IgD-negative memory B cell (primary cell): ENCODE results near the gene SLC5A9. TPM values are rescaled to one million over a fixed set of nuclear protein-coding genes. Genes with fewer than 3 reads are reported as not detected.
"Not testable (repeated sequence)": the region's sequence is repeated elsewhere in the genome, so short reads cannot be mapped to it uniquely, and the experiment has no call there.

ENCODE experiments used
- H3K27ac Mint-ChIP-seq, 3 donors: one replicate each; pipeline ENCODE4 v1.8.0; 2020 to 2022; ENCODE audit warnings: mild to moderate bottlenecking in 3 of 3, mixed read lengths in 3 of 3, moderate library complexity in 1 of 3
- H3K27me3 Mint-ChIP-seq: one replicate; pipeline ENCODE4 v1.8.0; 2021; ENCODE audit warnings: mixed read lengths
- H3K36me3 Mint-ChIP-seq: one replicate; pipeline ENCODE4 v1.8.0; 2020; ENCODE audit warnings: mild to moderate bottlenecking, mixed read lengths
- H3K4me1 Mint-ChIP-seq, 3 donors: one replicate each; pipeline ENCODE4 v1.8.0; 2020 to 2022; ENCODE audit warnings: mixed read lengths in 3 of 3, mild to moderate bottlenecking in 1 of 3
- H3K4me3 Mint-ChIP-seq, 4 donors: one replicate each; pipeline ENCODE4 v1.8.0; 2020 to 2022; ENCODE audit warnings: mild to moderate bottlenecking in 4 of 4, mixed read lengths in 4 of 4, moderate library complexity in 3 of 4
- H3K9me3 Mint-ChIP-seq, 3 donors: one replicate each; pipeline ENCODE4 v1.8.0; 2020 to 2021; ENCODE audit warnings: mixed read lengths in 3 of 3, mild to moderate bottlenecking in 1 of 3
- polyA plus RNA-seq: library from polyadenylated mRNA; unstranded; fragments of 300-500 nt; fragmentation: Illumina TruSeq; gene quantifications from one replicate; pipeline ENCODE4 v1.2.3, GENCODE V29; 2021

The SLC5A9 gene
- polyA plus RNA-seq, 1 donor from 2014 or later: not detected

DNA sequence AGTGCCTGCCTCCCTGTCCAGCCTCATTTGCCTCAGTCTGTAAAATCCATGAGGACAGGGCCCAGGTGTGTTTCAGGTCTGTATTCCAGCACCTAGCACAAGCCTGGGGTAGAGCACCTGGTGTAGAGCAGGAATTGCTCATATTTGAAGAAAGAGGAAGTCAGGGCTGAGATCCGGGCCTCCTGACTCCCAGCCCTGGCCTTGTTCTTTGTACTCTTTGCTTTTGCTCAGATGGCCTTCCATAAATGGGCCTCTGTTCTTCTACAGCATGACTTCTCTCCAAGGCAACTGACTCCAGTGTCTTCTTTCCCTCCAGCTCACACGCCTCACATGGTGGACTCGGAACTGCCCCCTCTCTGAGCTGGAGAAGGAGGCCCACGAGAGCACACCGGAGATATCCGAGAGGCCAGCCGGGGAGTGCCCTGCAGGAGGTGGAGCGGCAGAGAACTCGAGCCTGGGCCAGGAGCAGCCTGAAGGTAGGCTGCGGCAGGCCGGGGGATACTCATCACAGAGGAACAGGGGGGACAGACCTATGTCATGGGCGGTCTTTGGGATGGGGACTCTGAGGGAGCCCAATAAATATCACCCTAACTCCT, 19.7 kb downstream of the SLC5A9 start:
- Mint-ChIP-seq H3K4me1 (peaks cover 14 to 33% (median 30%) of the 10 kb centered on the region in 3 donors), H3K4me3 (peak overlapping the region in 1 of 4 donors; percentile 60), H3K9me3 (peaks cover 0 to 2% (median 0%) of the 10 kb centered on the region in 3 donors), H3K27ac (peak overlapping the region in 1 of 3 donors; percentile 33), H3K36me3 (no peaks in the 10 kb centered on the region), H3K27me3 (no peaks in the 10 kb centered on the region)

GRCh38 chr1:48245106-48245505, 22.6 kb downstream of the SLC5A9 start:
- H3K4me1 Mint-ChIP-seq: peaks cover 14 to 33% (median 33%) of the 10 kb centered on the region in 3 donors

DNA sequence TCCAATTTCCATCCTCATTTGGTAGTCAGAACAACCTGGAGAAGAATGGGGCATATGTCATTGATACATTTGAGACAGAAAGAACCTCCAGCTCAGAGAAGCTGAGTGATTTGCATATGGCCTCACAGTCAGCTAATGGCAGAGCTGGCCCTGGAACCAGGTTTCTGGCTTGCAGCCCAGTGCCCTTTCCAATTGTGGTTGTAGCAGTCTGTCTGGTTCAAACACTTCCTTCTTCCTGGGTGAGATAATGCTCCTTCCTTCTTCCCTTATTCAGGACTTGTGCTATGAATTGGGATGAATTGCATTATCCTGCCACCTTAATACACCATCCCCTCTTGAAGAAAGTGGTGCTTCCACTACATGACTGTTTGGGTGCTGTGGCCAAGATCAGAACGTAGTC, 24.2 kb downstream of the SLC5A9 start:
- Mint-ChIP-seq H3K4me1 (peaks cover 17 to 33% (median 22%) of the 10 kb centered on the region in 3 donors), H3K27ac (peak overlapping the region in 1 of 3 donors; percentile 24), H3K9me3 (peaks cover 2 to 4% (median 2%) of the 10 kb centered on the region in 3 donors)

More at GRCh38 chr1:48245106-48245505, 22.6 kb downstream of the SLC5A9 start:
- peak overlapping the region in 1 of 3 donors; percentile 83 for H3K27ac Mint-ChIP-seq
- H3K27me3 Mint-ChIP-seq: peaks cover 6% of the 10 kb centered on the region
- H3K4me3 Mint-ChIP-seq: peak overlapping the region in 3 of 4 donors; percentile 23 to 92 (median 83)
- H3K36me3 Mint-ChIP-seq: no peaks in the 10 kb centered on the region
- peaks cover 2 to 4% (median 2%) of the 10 kb centered on the region in 3 donors for H3K9me3 Mint-ChIP-seq

GRCh38 chr1:48248356-48248755, 25.8 kb downstream of the SLC5A9 start:
- peaks cover 6% of the 10 kb centered on the region for H3K27me3 Mint-ChIP-seq
- H3K4me1 Mint-ChIP-seq: peaks cover 13 to 29% (median 16%) of the 10 kb centered on the region in 3 donors
- H3K4me3 Mint-ChIP-seq: no peak overlapping the region
- no peaks in the 10 kb centered on the region for H3K36me3 Mint-ChIP-seq
- no peak overlapping the region for H3K27ac Mint-ChIP-seq
- peaks cover 2 to 4% (median 2%) of the 10 kb centered on the region in 3 donors for H3K9me3 Mint-ChIP-seq

More for the DNA sequence above, 24.2 kb downstream of the SLC5A9 start:
- Mint-ChIP-seq H3K4me3 (peak overlapping the region in 1 of 4 donors; percentile 31), H3K27me3 (peaks cover 6% of the 10 kb centered on the region), H3K36me3 (no peaks in the 10 kb centered on the region)

DNA sequence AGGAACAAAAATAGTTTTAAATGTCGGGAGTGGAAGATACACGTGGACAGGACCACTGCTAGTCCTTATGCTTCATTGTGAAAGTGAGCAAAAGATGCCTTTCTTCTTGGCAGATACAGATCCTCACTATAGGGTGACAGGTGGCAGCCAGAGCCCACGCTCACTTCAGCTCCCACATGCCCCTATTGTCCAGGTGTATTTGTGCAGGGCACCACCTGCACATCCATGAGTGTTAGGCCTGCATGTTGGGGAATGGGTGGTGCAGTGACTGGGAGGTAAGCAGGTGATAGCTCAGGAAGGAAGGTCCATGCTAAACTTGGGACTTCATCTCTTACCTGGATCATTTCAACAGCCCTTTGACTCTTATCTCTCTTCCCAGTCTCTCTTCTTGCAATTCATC, 27.4 kb downstream of the SLC5A9 start:
- H3K4me3 Mint-ChIP-seq: no peak overlapping the region
- H3K27me3 Mint-ChIP-seq: peaks cover 6% of the 10 kb centered on the region
- H3K4me1 Mint-ChIP-seq: peaks cover 13 to 24% (median 14%) of the 10 kb centered on the region in 3 donors
- no peaks in the 10 kb centered on the region for H3K36me3 Mint-ChIP-seq
- H3K27ac Mint-ChIP-seq: no peak overlapping the region
- H3K9me3 Mint-ChIP-seq: peaks cover 2 to 4% (median 2%) of the 10 kb centered on the region in 3 donors

- H3K4me1 Mint-ChIP-seq: peaks cover 7 to 18% (median 8%) of the 10 kb centered on the region in 3 donors
- no peak overlapping the region for H3K27ac Mint-ChIP-seq
- no peak overlapping the region for H3K4me3 Mint-ChIP-seq
- no peaks in the 10 kb centered on the region for H3K36me3 Mint-ChIP-seq
- H3K27me3 Mint-ChIP-seq: peaks cover 6% of the 10 kb centered on the region
- H3K9me3 Mint-ChIP-seq: peaks cover 2 to 4% (median 2%) of the 10 kb centered on the region in 3 donors
These were observed 28.1 kb downstream of the SLC5A9 start for GRCh38 chr1:48250572-48250971.

DNA sequence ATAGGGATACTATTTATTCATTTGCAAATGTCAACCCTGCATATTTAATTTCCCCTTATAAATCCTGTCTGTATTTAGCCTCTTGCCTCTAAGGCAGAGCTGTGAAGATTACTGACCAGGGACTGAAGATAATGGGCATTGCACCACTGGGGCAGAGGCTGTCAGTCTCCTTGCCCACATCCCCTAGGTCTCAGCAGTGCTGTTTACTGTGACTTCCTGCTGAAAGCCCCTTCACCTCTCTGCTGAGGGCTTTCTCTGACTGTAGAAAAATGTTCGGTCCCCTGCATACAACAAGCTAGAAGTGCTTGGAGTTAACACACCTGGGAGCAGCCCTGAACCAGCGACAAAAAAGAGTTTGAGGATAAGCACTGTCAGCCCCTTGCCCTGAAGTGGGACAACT, 28.8 kb downstream of the SLC5A9 start:
- H3K4me3 Mint-ChIP-seq: no peak overlapping the region
- no peaks in the 10 kb centered on the region for H3K36me3 Mint-ChIP-seq
- H3K27me3 Mint-ChIP-seq: peaks cover 6% of the 10 kb centered on the region
- H3K9me3 Mint-ChIP-seq: peaks cover 2 to 4% (median 2%) of the 10 kb centered on the region in 3 donors
- H3K27ac Mint-ChIP-seq: no peak overlapping the region
- peaks cover 7 to 14% (median 8%) of the 10 kb centered on the region in 3 donors for H3K4me1 Mint-ChIP-seq

GRCh38 chr1:48251821-48252220, 29.3 kb downstream of the SLC5A9 start:
- no peaks in the 10 kb centered on the region for H3K36me3 Mint-ChIP-seq
- no peak overlapping the region for H3K4me3 Mint-ChIP-seq
- H3K9me3 Mint-ChIP-seq: peaks cover 1 to 4% (median 2%) of the 10 kb centered on the region in 3 donors
- no peak overlapping the region for H3K27ac Mint-ChIP-seq
- peaks cover 6% of the 10 kb centered on the region for H3K27me3 Mint-ChIP-seq
- H3K4me1 Mint-ChIP-seq: peaks cover 7 to 9% (median 8%) of the 10 kb centered on the region in 3 donors

- peaks cover 1% of the 10 kb centered on the region for H3K27me3 Mint-ChIP-seq
- H3K4me1 Mint-ChIP-seq: peaks cover 0 to 8% (median 8%) of the 10 kb centered on the region in 3 donors
- H3K9me3 Mint-ChIP-seq: no peaks in the 10 kb centered on the region
- H3K27ac Mint-ChIP-seq: no peak overlapping the region
- no peaks in the 10 kb centered on the region for H3K36me3 Mint-ChIP-seq
- no peak overlapping the region for H3K4me3 Mint-ChIP-seq
These were observed 31.7 kb downstream of the SLC5A9 start for GRCh38 chr1:48254254-48254653.

GRCh38 chr1:48258106-48258505, 35.6 kb downstream of the SLC5A9 start:
- no peaks in the 10 kb centered on the region for H3K36me3 Mint-ChIP-seq
- H3K27ac Mint-ChIP-seq: peak overlapping the region in 1 of 3 donors; percentile 15
- H3K4me3 Mint-ChIP-seq: no peak overlapping the region
- H3K9me3 Mint-ChIP-seq: no peaks in the 10 kb centered on the region
- H3K4me1 Mint-ChIP-seq: no peaks in the 10 kb centered on the region
- H3K27me3 Mint-ChIP-seq: no peaks in the 10 kb centered on the region

GRCh38 chr1:48261881-48262400, 39.4 kb downstream of the SLC5A9 start:
- no peak overlapping the region for H3K27ac Mint-ChIP-seq
- H3K9me3 Mint-ChIP-seq: peaks cover 0 to 2% (median 0%) of the 10 kb centered on the region in 3 donors
- H3K4me1 Mint-ChIP-seq: no peaks in the 10 kb centered on the region
- H3K27me3 Mint-ChIP-seq: peaks cover 2% of the 10 kb centered on the region
- no peak overlapping the region for H3K4me3 Mint-ChIP-seq
- H3K36me3 Mint-ChIP-seq: no peaks in the 10 kb centered on the region

GRCh38 chr1:48263041-48263440, 40.5 kb downstream of the SLC5A9 start:
- Mint-ChIP-seq H3K27ac (no peak overlapping the region), H3K4me3 (no peak overlapping the region), H3K36me3 (no peaks in the 10 kb centered on the region), H3K27me3 (peaks cover 2% of the 10 kb centered on the region), H3K9me3 (peaks cover 0 to 2% (median 0%) of the 10 kb centered on the region in 3 donors), H3K4me1 (no peaks in the 10 kb centered on the region)

DNA sequence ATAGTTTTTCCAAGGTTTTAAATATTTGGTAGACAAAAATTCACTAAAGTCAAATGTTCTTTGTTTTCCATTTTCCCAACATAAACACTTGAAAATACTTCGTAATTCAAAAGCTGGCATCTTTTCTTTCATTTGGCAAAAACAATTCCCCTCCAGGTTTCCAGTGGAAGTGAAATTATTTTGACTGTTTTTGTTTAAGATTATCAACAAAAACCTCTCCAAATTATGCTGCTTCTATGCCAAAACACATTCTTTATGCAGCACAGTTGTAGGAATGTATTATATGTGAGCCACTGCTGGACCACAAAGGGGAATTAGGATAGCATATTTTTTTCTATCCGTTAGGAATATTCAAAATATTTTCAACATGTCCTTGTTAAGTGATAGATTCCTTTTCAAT, 44.1 kb downstream of the SLC5A9 start:
- H3K27me3 Mint-ChIP-seq: peaks cover 2% of the 10 kb centered on the region
- H3K4me1 Mint-ChIP-seq: no peaks in the 10 kb centered on the region

DNA sequence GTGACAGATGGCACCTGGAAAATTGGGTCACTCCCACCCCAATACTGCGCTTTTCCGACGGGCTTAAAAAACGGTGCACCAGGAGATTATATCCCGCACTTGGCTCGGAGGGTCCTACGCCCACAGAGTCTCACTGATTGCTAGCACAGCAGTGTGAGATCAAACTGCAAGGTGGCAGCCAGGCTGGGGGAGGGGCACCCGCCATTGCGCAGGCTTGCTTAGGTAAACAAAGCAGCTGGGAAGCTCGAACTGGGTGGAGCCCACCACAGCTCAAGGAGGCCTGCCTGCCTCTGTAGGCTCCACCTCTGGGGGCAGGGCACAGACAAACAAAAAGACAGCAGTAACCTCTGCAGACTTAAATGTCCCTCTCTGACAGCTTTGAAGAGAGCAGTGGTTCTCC, 54.9 kb downstream of the SLC5A9 start:
- not testable (repeated sequence) for H3K27me3 Mint-ChIP-seq, H3K4me1 Mint-ChIP-seq, H3K4me3 Mint-ChIP-seq, H3K36me3 Mint-ChIP-seq, H3K27ac Mint-ChIP-seq
- peaks cover 5 to 15% (median 7%) of the 10 kb centered on the region in 3 donors for H3K9me3 Mint-ChIP-seq

More for the DNA sequence above, 44.1 kb downstream of the SLC5A9 start:
- Mint-ChIP-seq H3K36me3 (no peaks in the 10 kb centered on the region), H3K9me3 (peaks cover 0 to 2% (median 0%) of the 10 kb centered on the region in 3 donors), H3K4me3 (no peak overlapping the region), H3K27ac (no peak overlapping the region)

DNA sequence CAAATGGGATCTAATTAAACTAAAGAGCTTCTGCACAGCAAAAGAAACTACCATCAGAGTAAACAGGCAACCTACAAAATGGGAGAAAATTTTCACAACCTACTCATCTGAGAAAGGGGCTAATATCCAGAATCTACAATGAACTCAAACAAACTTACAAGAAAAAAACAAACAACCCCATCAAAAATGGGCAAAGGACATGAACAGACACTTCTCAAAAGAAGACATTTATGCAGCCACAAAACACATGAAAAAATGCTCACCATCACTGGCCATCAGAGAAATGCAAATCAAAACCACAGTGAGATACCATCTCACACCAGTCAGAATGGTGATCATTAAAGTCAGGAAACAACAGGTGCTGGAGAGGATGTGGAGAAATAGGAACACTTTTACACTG, 59.8 kb downstream of the SLC5A9 start:
- H3K4me1 Mint-ChIP-seq, H3K27me3 Mint-ChIP-seq, H3K4me3 Mint-ChIP-seq, H3K36me3 Mint-ChIP-seq, H3K27ac Mint-ChIP-seq: not testable (repeated sequence)
- H3K9me3 Mint-ChIP-seq: peaks cover 0 to 13% (median 4%) of the 10 kb centered on the region in 3 donors
